Left renal cortex interstitium (tissue), 4 donors: ENCODE data around the gene NEK7. TPM values are rescaled to one million over a fixed set of nuclear protein-coding genes. Genes with fewer than 3 reads are reported as not detected.

Experiments
- DNase-seq, 4 donors: peaks; one replicate each; pipeline ENCODE4 v3.0.0-alpha.2; 2013; ENCODE audit warnings: low read depth in 4 of 4, low spot score in 2 of 4, missing footprints in 1 of 4
- polyA plus RNA-seq, 4 donors: library from polyadenylated mRNA; unstranded; fragments of 120-200 nt; gene quantifications; one replicate each; pipeline ENCODE4 v1.2.1, GENCODE V29; 2013; ENCODE audit not compliant: insufficient read length in 4 of 4

Gene NEK7
- polyA plus RNA-seq, 4 donors, result 41.1 to 53.6 (median 49.6) TPM

DNA sequence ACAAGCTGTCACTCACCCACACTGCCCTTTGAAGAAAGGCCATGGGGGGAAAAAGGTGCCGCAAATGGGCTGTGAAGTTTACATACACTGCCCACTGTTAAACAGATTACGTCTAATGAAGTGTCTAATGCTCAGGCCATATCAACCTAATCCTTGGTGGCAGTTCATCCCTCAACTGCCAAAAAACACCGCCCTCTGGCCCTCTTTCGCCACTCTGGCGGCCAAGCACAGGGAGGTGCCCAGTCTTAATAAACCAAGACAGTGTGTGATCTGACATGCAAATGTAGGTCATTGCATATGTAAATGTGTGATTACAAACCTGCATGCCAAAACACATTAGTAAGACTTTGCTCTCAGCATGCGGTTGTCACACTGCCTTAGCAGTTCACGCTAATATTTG is 89.5 kb downstream of the NEK7 start:
- no peak for DNase-seq

GRCh38 chr1:198253259-198253658 is 96.5 kb downstream of the NEK7 start:
- no peak for DNase-seq

DNA sequence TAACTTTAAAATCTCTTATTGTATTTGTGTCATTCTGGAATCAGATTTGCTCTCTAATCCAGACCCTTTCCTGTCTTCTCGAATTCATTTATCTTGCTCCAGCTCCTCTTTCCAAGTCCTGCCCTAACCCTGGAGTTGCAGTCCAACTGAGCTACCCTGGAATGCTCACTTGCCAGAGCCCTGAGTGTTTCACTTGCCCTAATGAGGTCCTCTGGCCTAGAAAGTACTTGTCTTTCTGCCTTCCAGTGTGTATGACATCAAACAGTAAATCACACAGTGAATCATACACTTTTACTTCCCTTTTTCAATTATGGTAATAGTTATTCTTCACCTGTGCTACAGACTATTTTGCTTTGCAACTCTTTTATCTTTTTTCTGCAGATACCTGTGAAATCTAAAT is 96.9 kb downstream of the NEK7 start:
- DNase-seq, result no peak

DNA sequence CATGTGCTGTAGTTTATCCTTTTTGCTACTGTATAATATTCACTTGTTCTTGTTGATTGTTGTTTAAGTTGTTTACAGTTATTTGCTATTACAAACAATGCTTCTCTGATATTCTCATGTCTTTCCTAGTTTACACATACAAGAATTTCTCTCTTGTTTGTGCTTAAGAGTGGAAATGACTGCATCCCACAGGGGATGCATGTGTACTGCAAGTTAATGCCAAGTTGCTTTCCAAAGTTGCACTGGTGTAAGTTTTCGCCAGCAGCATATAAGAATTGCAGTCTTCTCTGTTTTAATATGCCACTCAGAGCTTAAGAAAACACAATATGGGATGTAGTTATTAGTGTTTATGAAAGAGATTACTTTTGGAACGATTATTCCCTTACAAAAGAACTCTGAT is 97.7 kb downstream of the NEK7 start:
- DNase-seq, result no peak

DNA sequence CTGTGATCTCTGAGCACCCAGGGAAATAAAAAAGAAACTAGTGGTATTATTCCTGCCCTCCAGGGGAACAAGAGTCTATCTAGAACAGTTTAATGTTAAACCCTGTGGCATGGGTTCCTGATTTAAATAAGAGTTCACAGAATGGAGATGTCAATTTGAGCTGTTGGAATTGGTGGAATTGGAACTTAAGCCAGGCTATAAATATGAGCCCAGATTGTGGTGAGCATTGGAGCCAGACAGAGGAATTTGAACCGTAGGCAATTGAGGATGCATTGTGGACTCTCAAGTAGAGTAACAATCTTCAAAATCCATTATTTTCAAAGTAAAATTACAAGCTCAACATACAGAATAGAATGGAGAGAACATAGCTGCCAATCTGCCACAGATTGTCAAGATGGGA is 98.2 kb downstream of the NEK7 start:
- no peak for DNase-seq

DNA sequence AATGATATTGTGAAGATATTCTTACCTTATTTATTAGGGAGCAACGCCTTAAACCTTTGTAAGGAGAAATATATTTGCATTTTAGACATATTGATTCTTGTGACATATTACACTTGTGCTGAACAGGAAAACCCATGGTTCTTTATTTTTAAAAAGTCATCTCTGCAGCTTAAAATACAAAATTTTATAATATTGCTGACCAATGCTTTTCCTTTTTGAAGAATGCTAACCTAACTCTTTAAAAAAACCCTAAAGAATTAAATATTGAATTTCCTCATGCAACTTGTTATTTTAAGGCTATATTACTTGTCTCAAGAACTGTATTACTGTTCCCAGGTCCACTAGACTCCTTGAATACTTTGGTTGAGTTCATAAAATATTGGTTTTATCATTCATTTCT is 99.0 kb downstream of the NEK7 start:
- no peak for DNase-seq

DNA sequence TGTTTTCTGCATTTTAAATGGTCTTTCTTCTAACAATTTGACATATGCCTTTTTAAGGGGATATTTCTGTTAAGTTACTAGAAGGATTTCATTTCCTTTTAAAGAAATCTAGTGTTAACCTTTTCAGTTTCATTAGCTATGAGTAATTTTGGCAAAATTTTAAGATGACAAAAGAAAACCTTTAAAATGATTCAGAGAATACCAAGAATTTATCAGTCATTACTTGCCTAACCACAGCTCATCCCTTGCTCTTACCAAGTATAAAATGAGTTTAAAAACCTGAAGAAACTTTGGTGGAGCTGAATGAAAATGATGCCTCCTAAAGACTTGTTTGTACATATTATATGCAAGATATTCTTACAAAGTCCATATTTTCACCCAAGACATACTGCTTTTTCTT is 101.7 kb downstream of the NEK7 start:
- no peak for DNase-seq

- no peak for DNase-seq
Observed at GRCh38 chr1:198259333-198260074, 102.7 kb downstream of the NEK7 start.

DNA sequence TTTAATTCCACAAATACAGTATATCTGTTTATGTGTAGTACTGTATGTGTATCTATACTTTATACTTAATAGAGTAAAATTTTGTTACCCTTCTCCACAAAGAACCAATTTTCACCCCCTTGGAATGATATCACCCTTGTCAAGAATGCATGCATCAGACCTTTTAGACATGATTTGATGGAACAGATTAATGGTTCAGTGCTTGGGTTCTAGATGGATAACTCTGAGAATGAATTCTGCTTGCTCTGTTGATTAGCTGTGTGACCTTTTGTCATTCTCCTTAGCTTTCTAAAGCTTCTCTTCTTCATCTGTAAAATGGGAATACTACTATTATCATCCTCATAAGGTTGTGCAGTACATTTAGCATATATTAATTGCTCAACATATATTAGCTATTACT is 105.1 kb downstream of the NEK7 start:
- DNase-seq, result no peak

DNA sequence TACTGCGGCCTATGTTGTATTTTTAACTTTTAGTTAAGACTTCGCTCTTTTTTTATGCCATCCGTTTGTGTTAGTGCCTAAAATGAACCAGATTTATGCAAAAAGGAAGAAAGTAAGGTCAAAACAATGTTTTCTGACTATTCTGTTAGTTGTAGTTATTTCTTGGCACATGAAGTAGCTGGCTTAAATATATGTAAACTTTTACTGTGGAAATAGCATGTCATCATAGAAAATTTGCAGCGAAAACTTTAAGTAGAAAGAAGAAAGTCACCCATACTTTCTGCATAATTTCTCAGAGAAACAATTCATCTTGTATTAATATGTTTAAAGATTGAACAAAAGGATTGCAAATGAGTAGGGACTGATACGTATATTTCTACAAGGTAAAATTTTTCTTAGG is 106.4 kb downstream of the NEK7 start:
- DNase-seq, result no peak

- no peak for DNase-seq
Observed at GRCh38 chr1:198264282-198264681, 107.5 kb downstream of the NEK7 start.

- no peak for DNase-seq
Observed at GRCh38 chr1:198265073-198265661, 108.4 kb downstream of the NEK7 start.

GRCh38 chr1:198267056-198267455 is 110.3 kb downstream of the NEK7 start:
- no peak for DNase-seq

GRCh38 chr1:198267921-198268320 is 111.1 kb downstream of the NEK7 start:
- DNase-seq, result no peak

GRCh38 chr1:198268784-198269645 is 112.2 kb downstream of the NEK7 start:
- DNase-seq, result no peak

DNA sequence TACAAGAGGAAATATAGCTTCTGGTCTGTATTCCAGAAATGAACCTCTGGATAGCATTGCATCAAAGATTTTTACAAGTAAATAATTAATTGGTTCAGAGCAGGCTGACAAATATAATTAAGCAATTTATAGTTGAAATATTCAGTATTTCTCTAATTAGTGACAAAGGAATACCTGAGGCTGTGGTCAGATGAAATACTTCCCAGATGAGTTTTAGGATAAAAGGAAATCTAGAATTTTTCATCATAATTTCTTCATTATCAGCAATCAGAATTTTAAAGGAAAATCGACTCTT is 112.8 kb downstream of the NEK7 start:
- DNase-seq, result no peak

DNA sequence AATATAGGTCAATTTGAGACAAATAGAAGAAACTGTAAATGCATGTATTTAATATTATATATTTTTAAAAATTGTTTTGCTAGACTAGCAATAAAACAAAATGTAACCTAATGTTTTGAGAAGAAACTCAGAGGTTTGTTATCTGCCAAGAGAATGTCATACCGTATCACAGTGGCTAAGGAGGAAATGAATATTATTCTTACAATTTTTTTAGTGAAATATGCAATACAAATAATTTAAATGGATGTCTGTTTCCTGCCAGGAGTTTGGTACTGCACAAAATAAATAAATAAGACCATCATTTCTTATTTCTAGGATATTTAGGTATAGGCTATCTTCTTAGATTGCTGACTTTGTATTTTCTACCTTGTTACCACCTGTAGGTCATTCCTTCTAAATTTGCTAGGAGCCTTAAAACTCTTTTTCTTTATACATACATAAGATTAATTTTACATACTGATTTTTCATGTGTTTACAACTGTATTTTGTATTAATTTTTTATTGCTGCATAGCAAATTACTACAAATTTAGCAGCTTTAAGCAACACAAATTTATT is 113.6 kb downstream of the NEK7 start:
- no peak for DNase-seq

GRCh38 chr1:198271467-198271866 is 114.7 kb downstream of the NEK7 start:
- no peak for DNase-seq

- no peak for DNase-seq
Observed at GRCh38 chr1:198272492-198272891, 115.7 kb downstream of the NEK7 start.

GRCh38 chr1:198273748-198274295 is 117.0 kb downstream of the NEK7 start:
- no peak for DNase-seq

GRCh38 chr1:198275597-198275996 is 118.8 kb downstream of the NEK7 start:
- no peak for DNase-seq
